GM23338 (cell line): ENCODE measurements around the gene UGCG. TPM values are rescaled to one million over a fixed set of nuclear protein-coding genes. Genes with fewer than 3 reads are reported as not detected.

ENCODE experiments used
- ATAC-seq: fragments of 200-7000 bp; cut with Tn5 transposase; 3 replicates; pipeline ENCODE4 v1.9.1; 2020
- DNase-seq: peaks from one replicate; pipeline ENCODE4 v3.0.0-alpha.2; 2015; ENCODE audit warnings: low spot score
- H2AFZ ChIP-seq: fragments of 200-600 bp; sonication (generic); 2 replicates; pipeline ENCODE4 v1.8.0; 2016; ENCODE audit warnings: antibody characterized with exemption, mild to moderate bottlenecking, moderate library complexity
- H3F3A ChIP-seq: fragments of 200-600 bp; sonication (generic); replicated peaks from 2 replicates; pipeline ENCODE4 v1.8.0; 2017; ENCODE audit warnings: antibody characterized with exemption, mixed run types, low read depth
- H3K27ac ChIP-seq: fragments of 200-600 bp; sonication (generic); 2 replicates; pipeline ENCODE4 v1.6.1; 2016; ENCODE audit warnings: low read depth
- H3K27me3 ChIP-seq: fragments of 200-600 bp; sonication (generic); 2 replicates; pipeline ENCODE4 v1.8.0; 2016; ENCODE audit warnings: mild to moderate bottlenecking, mixed run types, moderate library complexity; ENCODE audit not compliant: insufficient read depth
- H3K36me3 ChIP-seq: fragments of 200-600 bp; sonication (generic); 2 replicates; pipeline ENCODE4 v1.8.0; 2016; ENCODE audit warnings: mild to moderate bottlenecking; ENCODE audit not compliant: insufficient read depth
- H3K4me1 ChIP-seq: fragments of 200-600 bp; sonication (generic); 2 replicates; pipeline ENCODE4 v1.8.0; 2016; ENCODE audit warnings: mild to moderate bottlenecking, moderate library complexity; ENCODE audit not compliant: insufficient read depth
- H3K4me2 ChIP-seq: fragments of 200-600 bp; sonication (generic); 2 replicates; pipeline ENCODE4 v1.7.1; 2017; ENCODE audit warnings: mixed run types
- H3K4me3 ChIP-seq: fragments of 200-600 bp; sonication (generic); 2 replicates; pipeline ENCODE4 v1.6.1; 2016; ENCODE audit warnings: mixed run types
- H3K79me2 ChIP-seq: fragments of 200-600 bp; sonication (generic); replicated peaks from 2 replicates; pipeline ENCODE4 v1.8.0; 2017; ENCODE audit warnings: mild to moderate bottlenecking; ENCODE audit not compliant: insufficient read depth
- H3K9me2 ChIP-seq: fragments of 200-600 bp; sonication (generic); 2 replicates; pipeline ENCODE4 v1.8.0; 2017; ENCODE audit not compliant: insufficient read depth
- H4K20me1 ChIP-seq: fragments of 200-600 bp; sonication (generic); replicated peaks from 2 replicates; pipeline ENCODE4 v1.8.0; 2017; ENCODE audit warnings: mild to moderate bottlenecking; ENCODE audit not compliant: insufficient read depth
- H3K27ac Mint-ChIP-seq: 2 replicates; pipeline ENCODE4 v1.8.0; 2020; ENCODE audit warnings: inconsistent platforms, mild to moderate bottlenecking, moderate library complexity, mixed read lengths
- H3K27me3 Mint-ChIP-seq: 3 replicates; pipeline ENCODE4 v1.8.0; 2022; ENCODE audit warnings: low read depth, mild to moderate bottlenecking, moderate library complexity, mixed read lengths, inconsistent platforms; ENCODE audit not compliant: insufficient read depth, poor library complexity
- H3K36me3 Mint-ChIP-seq: 3 replicates; pipeline ENCODE4 v1.8.0; 2021; ENCODE audit warnings: low read depth, mild to moderate bottlenecking, inconsistent platforms, moderate library complexity, mixed read lengths
- H3K4me1 Mint-ChIP-seq: 3 replicates; pipeline ENCODE4 v1.8.0; 2020; ENCODE audit warnings: mild to moderate bottlenecking, inconsistent platforms, mixed read lengths
- H3K4me3 Mint-ChIP-seq: 3 replicates; pipeline ENCODE4 v1.8.0; 2021; ENCODE audit warnings: moderate library complexity, mild to moderate bottlenecking, inconsistent platforms, mixed read lengths
- H3K9me3 Mint-ChIP-seq: 3 replicates; pipeline ENCODE4 v1.8.0; 2020; ENCODE audit warnings: moderate library complexity, mild to moderate bottlenecking, inconsistent platforms, mixed read lengths
- CREB1 ChIP-seq: fragments of 250-450 bp; sonication (Bioruptor Pico); IDR thresholded peaks from 2 replicates; pipeline ENCODE4 v1.5.0; 2020; ENCODE audit warnings: low read depth, mild to moderate bottlenecking, moderate library complexity
- EZH2 ChIP-seq: fragments of 200-600 bp; sonication (generic); IDR thresholded peaks from one replicate; pipeline ENCODE4 v1.8.0; 2017; ENCODE audit warnings: antibody characterized with exemption, mild to moderate bottlenecking, low read depth; ENCODE audit not compliant: unreplicated experiment
- EZH2phosphoT487 ChIP-seq: fragments of 200-600 bp; sonication (generic); IDR thresholded peaks from one replicate; pipeline ENCODE4 v1.8.1; 2018; ENCODE audit warnings: antibody characterized with exemption; ENCODE audit not compliant: unreplicated experiment
- JUNB ChIP-seq: IDR thresholded peaks from one replicate; pipeline ENCODE4 v1.6.1; 2016; ENCODE audit warnings: antibody characterized with exemption; ENCODE audit not compliant: unreplicated experiment
- NANOG ChIP-seq: IDR thresholded peaks from 2 replicates; pipeline ENCODE4 v1.6.1; 2016; ENCODE audit warnings: antibody characterized with exemption, borderline replicate concordance
- POLR2AphosphoS5 ChIP-seq: IDR thresholded peaks from 2 replicates; pipeline ENCODE4 v1.6.1; 2016; ENCODE audit warnings: antibody characterized with exemption, low read depth
- STAT1 ChIP-seq: IDR thresholded peaks from one replicate; pipeline ENCODE4 v1.6.1; 2016; ENCODE audit warnings: antibody characterized with exemption; ENCODE audit not compliant: unreplicated experiment
- ZNF114 ChIP-seq: fragments of 250-450 bp; sonication (Bioruptor Pico); IDR thresholded peaks from 2 replicates; pipeline ENCODE4 v1.5.0; 2020; ENCODE audit warnings: mild to moderate bottlenecking, moderate library complexity
- ZNF331 ChIP-seq: fragments of 250-450 bp; sonication (Bioruptor Pico); IDR thresholded peaks from 2 replicates; pipeline ENCODE4 v1.5.0; 2020; ENCODE audit warnings: low read depth, mild to moderate bottlenecking, moderate library complexity
- polyA plus RNA-seq: library from polyadenylated mRNA; unstranded; fragments of >200 nt; fragmentation: Nextera tagmentation; extraction: Ambion mirVana; gene quantifications from 2 replicates; pipeline ENCODE4 v1.2.1, GENCODE V29; 2016
- total RNA-seq: library from RNA; depleted of rRNA; stranded (reverse); fragments of >200 nt; shearing (Covaris generic); gene quantifications from 2 replicates; pipeline ENCODE4 v1.2.3, GENCODE V29; 2014
- TF ChIP-seq, protein P1 (sequence below): IDR thresholded peaks from one replicate; pipeline ENCODE4 v1.6.1; 2018; ENCODE audit warnings: antibody characterized with exemption; ENCODE audit not compliant: unreplicated experiment
- TF ChIP-seq, protein P2 (sequence below), 2 experiments: fragments of 200-600 bp in 1 of 2; sonication (generic) in 1 of 2; conservative IDR thresholded peaks; 2 replicates each; pipeline versions ENCODE4 v1.5.1 to v1.6.1; 2016 to 2017; ENCODE audit warnings: antibody characterized with exemption in 2 of 2, low read depth in 2 of 2, mild to moderate bottlenecking in 2 of 2, moderate library complexity in 1 of 2
- TF ChIP-seq, protein P3 (sequence below): fragments of 250-450 bp; sonication (Bioruptor Pico); IDR thresholded peaks from 2 replicates; pipeline ENCODE4 v1.5.0; 2020; ENCODE audit warnings: mild to moderate bottlenecking, moderate library complexity

The UGCG gene
- total and polyA plus RNA-seq, 2 experiments from 2014 or later, result 30.4 to 44.9 TPM

DNA sequence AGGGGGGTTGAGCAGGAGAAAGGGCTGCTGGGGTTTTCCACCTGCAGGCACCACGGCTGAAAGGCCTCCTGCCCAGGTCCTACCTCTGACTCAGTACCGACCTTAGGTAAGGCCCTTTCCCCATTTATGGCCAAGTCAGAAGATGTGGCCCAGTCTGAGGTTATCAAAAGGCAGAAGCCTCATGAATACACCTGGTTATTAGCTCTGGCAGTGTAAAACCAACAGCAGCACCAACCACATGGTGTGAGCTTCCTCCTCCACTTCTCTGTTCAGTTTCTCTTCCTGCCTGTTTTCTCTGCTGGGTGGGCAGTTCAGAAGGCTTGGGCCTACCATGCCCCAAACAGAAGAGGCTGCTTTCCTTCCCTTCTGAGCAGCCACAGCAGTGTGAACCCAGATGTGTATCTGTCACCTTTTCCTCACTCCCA lies 86.9 kb downstream of the UGCG start (continued):
- TF ChIP-seq, protein P1, sequence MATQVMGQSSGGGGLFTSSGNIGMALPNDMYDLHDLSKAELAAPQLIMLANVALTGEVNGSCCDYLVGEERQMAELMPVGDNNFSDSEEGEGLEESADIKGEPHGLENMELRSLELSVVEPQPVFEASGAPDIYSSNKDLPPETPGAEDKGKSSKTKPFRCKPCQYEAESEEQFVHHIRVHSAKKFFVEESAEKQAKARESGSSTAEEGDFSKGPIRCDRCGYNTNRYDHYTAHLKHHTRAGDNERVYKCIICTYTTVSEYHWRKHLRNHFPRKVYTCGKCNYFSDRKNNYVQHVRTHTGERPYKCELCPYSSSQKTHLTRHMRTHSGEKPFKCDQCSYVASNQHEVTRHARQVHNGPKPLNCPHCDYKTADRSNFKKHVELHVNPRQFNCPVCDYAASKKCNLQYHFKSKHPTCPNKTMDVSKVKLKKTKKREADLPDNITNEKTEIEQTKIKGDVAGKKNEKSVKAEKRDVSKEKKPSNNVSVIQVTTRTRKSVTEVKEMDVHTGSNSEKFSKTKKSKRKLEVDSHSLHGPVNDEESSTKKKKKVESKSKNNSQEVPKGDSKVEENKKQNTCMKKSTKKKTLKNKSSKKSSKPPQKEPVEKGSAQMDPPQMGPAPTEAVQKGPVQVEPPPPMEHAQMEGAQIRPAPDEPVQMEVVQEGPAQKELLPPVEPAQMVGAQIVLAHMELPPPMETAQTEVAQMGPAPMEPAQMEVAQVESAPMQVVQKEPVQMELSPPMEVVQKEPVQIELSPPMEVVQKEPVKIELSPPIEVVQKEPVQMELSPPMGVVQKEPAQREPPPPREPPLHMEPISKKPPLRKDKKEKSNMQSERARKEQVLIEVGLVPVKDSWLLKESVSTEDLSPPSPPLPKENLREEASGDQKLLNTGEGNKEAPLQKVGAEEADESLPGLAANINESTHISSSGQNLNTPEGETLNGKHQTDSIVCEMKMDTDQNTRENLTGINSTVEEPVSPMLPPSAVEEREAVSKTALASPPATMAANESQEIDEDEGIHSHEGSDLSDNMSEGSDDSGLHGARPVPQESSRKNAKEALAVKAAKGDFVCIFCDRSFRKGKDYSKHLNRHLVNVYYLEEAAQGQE, result no peak
- TF ChIP-seq EZH2phosphoT487, result no peak
- TF ChIP-seq NANOG, result no peak
- TF ChIP-seq JUNB, result no peak
- TF ChIP-seq STAT1, result no peak

DNA sequence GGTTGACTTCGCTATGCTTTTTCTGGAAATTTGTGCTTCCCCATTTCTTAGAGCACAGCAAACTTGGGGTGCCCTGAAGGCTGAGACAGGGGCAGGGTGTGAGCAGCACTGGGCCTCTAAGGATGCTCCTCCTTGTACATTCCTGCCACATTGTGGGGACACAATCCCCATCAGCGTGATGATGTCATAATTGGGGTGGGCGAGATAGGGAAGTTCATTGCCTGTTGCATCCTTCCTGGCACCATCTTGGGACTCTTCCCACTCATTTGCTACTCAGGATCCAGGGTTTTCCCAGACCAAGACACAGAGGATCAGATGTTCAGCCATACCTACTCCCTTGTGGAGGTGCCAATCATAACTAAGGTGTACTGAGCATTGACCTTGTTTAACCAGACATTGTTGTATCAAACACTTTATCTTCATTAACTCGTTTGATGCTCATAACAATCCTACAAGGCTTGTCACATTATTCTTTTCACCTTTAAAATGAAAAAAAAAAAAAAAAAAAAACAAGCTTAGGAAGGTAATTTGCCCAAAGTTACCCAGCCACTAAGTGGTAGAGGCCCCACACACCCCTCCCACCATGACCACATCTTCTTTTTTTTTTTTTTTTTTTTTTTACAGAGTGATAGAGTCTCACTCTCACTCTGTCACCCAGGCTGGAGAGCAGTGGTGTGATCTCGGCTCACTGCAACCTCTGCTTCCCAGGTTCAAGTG lies 87.6 kb downstream of the UGCG start:
- DNase-seq (no peak), ATAC-seq (no peak)
- H3K79me2 ChIP-seq, result no peaks in the 10 kb centered on the region
- Mint-ChIP-seq H3K36me3 (no peaks in the 10 kb centered on the region; the same call in 2 of the 3 replicates), H3K4me3 (no peak overlapping the region), H3K9me3 (no peaks in the 10 kb centered on the region), H3K4me1 (no peaks in the 10 kb centered on the region), H3K27ac (no peak overlapping the region), H3K27me3 (peaks cover 5% of the 10 kb centered on the region)
- H3K27me3 ChIP-seq, result no peaks in the 10 kb centered on the region
- no peak for TF ChIP-seq EZH2
- no peak for TF ChIP-seq STAT1
- no peak for TF ChIP-seq NANOG
- TF ChIP-seq POLR2AphosphoS5, result no peak
- no peak for TF ChIP-seq JUNB
- no peak for TF ChIP-seq EZH2phosphoT487
- no peak for TF ChIP-seq ZNF331 (CRISPR knock-in tag)
- no peak for TF ChIP-seq ZNF114
- TF ChIP-seq CREB1 (CRISPR knock-in tag), result no peak
- TF ChIP-seq, protein P2, sequence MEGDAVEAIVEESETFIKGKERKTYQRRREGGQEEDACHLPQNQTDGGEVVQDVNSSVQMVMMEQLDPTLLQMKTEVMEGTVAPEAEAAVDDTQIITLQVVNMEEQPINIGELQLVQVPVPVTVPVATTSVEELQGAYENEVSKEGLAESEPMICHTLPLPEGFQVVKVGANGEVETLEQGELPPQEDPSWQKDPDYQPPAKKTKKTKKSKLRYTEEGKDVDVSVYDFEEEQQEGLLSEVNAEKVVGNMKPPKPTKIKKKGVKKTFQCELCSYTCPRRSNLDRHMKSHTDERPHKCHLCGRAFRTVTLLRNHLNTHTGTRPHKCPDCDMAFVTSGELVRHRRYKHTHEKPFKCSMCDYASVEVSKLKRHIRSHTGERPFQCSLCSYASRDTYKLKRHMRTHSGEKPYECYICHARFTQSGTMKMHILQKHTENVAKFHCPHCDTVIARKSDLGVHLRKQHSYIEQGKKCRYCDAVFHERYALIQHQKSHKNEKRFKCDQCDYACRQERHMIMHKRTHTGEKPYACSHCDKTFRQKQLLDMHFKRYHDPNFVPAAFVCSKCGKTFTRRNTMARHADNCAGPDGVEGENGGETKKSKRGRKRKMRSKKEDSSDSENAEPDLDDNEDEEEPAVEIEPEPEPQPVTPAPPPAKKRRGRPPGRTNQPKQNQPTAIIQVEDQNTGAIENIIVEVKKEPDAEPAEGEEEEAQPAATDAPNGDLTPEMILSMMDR (conservative IDR thresholded peaks at IDR 0.05; ENCODE audit: low read depth in 2 of 2), result no peak
- TF ChIP-seq, protein P3, sequence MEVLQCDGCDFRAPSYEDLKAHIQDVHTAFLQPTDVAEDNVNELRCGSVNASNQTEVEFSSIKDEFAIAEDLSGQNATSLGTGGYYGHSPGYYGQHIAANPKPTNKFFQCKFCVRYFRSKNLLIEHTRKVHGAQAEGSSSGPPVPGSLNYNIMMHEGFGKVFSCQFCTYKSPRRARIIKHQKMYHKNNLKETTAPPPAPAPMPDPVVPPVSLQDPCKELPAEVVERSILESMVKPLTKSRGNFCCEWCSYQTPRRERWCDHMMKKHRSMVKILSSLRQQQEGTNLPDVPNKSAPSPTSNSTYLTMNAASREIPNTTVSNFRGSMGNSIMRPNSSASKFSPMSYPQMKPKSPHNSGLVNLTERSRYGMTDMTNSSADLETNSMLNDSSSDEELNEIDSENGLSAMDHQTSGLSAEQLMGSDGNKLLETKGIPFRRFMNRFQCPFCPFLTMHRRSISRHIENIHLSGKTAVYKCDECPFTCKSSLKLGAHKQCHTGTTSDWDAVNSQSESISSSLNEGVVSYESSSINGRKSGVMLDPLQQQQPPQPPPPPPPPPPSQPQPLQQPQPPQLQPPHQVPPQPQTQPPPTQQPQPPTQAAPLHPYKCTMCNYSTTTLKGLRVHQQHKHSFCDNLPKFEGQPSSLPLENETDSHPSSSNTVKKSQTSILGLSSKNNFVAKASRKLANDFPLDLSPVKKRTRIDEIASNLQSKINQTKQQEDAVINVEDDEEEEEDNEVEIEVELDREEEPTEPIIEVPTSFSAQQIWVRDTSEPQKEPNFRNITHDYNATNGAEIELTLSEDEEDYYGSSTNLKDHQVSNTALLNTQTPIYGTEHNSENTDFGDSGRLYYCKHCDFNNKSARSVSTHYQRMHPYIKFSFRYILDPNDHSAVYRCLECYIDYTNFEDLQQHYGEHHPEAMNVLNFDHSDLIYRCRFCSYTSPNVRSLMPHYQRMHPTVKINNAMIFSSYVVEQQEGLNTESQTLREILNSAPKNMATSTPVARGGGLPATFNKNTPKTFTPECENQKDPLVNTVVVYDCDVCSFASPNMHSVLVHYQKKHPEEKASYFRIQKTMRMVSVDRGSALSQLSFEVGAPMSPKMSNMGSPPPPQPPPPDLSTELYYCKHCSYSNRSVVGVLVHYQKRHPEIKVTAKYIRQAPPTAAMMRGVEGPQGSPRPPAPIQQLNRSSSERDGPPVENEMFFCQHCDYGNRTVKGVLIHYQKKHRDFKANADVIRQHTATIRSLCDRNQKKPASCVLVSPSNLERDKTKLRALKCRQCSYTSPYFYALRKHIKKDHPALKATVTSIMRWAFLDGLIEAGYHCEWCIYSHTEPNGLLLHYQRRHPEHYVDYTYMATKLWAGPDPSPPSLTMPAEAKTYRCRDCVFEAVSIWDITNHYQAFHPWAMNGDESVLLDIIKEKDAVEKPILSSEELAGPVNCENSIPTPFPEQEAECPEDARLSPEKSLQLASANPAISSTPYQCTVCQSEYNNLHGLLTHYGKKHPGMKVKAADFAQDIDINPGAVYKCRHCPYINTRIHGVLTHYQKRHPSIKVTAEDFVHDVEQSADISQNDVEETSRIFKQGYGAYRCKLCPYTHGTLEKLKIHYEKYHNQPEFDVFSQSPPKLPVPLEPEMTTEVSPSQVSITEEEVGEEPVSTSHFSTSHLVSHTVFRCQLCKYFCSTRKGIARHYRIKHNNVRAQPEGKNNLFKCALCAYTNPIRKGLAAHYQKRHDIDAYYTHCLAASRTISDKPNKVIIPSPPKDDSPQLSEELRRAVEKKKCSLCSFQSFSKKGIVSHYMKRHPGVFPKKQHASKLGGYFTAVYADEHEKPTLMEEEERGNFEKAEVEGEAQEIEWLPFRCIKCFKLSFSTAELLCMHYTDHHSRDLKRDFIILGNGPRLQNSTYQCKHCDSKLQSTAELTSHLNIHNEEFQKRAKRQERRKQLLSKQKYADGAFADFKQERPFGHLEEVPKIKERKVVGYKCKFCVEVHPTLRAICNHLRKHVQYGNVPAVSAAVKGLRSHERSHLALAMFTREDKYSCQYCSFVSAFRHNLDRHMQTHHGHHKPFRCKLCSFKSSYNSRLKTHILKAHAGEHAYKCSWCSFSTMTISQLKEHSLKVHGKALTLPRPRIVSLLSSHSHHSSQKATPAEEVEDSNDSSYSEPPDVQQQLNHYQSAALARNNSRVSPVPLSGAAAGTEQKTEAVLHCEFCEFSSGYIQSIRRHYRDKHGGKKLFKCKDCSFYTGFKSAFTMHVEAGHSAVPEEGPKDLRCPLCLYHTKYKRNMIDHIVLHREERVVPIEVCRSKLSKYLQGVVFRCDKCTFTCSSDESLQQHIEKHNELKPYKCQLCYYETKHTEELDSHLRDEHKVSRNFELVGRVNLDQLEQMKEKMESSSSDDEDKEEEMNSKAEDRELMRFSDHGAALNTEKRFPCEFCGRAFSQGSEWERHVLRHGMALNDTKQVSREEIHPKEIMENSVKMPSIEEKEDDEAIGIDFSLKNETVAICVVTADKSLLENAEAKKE (CRISPR knock-in tag), result no peak
- H4K20me1 ChIP-seq, result no peaks in the 10 kb centered on the region
- H2AFZ ChIP-seq, result no peak overlapping the region
- no peaks in the 10 kb centered on the region for H3K4me1 ChIP-seq
- no peaks in the 10 kb centered on the region for H3F3A ChIP-seq
- no peak overlapping the region for H3K4me2 ChIP-seq
- no peak overlapping the region for H3K27ac ChIP-seq
- no peaks in the 10 kb centered on the region for H3K9me2 ChIP-seq
- H3K36me3 ChIP-seq, result no peaks in the 10 kb centered on the region
- H3K4me3 ChIP-seq, result no peak overlapping the region
